Dermis lymphatic vessel endothelial cell (primary cell): Measurements from ENCODE around the gene RALA. TPM values are rescaled to one million over a fixed set of nuclear protein-coding genes. Genes with fewer than 3 reads are reported as not detected.

Experiments
- total RNA-seq: library from RNA; depleted of rRNA; stranded (reverse); fragments of >200 nt; gene quantifications from 2 replicates; pipeline ENCODE4 v1.2.1, GENCODE V29; 2014

RALA gene, protein sequence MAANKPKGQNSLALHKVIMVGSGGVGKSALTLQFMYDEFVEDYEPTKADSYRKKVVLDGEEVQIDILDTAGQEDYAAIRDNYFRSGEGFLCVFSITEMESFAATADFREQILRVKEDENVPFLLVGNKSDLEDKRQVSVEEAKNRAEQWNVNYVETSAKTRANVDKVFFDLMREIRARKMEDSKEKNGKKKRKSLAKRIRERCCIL
- total RNA-seq: 23.3 and 26.8 TPM in 2 replicates

DNA sequence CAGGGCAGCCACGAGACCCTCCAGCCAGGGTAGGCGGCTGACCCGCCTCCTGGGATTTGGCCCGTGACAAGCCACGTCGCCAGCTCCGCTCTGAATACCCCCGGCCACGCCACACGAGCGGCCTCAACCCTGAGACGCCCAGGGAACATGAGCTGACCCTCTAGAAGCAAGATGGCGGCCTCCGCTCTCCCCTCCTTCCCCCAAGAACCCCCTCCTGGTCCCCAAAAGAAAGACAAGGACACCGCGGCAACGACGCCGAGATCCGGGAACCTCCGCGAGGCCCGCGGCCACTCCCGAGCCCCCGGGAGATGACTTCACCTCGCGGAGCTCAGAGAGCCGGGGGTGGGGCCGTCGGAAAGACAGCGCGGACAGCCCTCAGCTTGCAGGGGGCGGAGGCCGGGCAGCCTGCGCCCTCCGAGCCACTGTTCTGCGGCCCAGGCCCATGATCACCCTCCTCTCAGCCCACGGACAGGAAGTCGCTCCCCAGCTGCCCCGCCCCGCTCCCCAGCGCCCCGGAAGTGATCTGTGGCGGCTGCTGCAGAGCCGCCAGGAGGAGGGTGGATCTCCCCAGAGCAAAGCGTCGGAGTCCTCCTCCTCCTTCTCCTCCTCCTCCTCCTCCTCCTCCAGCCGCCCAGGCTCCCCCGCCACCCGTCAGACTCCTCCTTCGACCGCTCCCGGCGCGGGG is at the start of gene RALA:
RALA (plus strand) TSS at position 526 of the 685 bp plus-strand sequence. CDS start 63,096 bp downstream, outside the sequence.

Other genes with a start within 250 kb of the RALA start
- gene YAE1, start 57.2 kb upstream of the RALA start, total RNA-seq: 12.6 and 18.7 TPM in 2 replicates